Spleen (tissue), 11 donors: ENCODE measurements around the gene HHAT. TPM values are rescaled to one million over a fixed set of nuclear protein-coding genes. Genes with fewer than 3 reads are reported as not detected.
A peak's percentile ranks its signal among the peaks of the same experiment; 100 is the strongest.

Source experiments
- DNase-seq: peaks from one replicate; pipeline ENCODE4 v3.0.0-alpha.2; 2020
- H3K27ac ChIP-seq, 8 donors: fragments of 200-600 bp; sonication (generic) in 7 of 8; 1 replicate in 4 of 8; 2 replicates in 4 of 8; pipeline versions ENCODE4 v1.5.0 to v1.8.0; 2016 to 2021; ENCODE audit warnings: inconsistent platforms in 4 of 8, mild to moderate bottlenecking in 4 of 8, moderate library complexity in 1 of 8
- H3K27me3 ChIP-seq, 7 donors: fragments of 200-600 bp; sonication (generic) in 6 of 7; replicated peaks in 1 of 7; 1 replicate in 4 of 7; 2 replicates in 3 of 7; pipeline versions ENCODE4 v1.5.0 to v1.8.0; 2016 to 2021; ENCODE audit warnings: inconsistent platforms in 3 of 7, mild to moderate bottlenecking in 1 of 7
- H3K36me3 ChIP-seq, 6 donors: fragments of 200-600 bp; sonication (generic) in 5 of 6; 1 replicate in 4 of 6; 2 replicates in 2 of 6; pipeline versions ENCODE4 v1.5.0 to v1.8.0; 2016 to 2021; ENCODE audit warnings: inconsistent platforms in 2 of 6
- H3K4me1 ChIP-seq, 6 donors: fragments of 200-600 bp; sonication (generic) in 5 of 6; 1 replicate in 3 of 6; 2 replicates in 3 of 6; pipeline versions ENCODE4 v1.5.0 to v1.8.0; 2016 to 2021; ENCODE audit warnings: inconsistent platforms in 3 of 6
- H3K4me3 ChIP-seq, 8 donors: fragments of 200-600 bp; sonication (generic) in 7 of 8; 1 replicate in 4 of 8; 2 replicates in 4 of 8; pipeline versions ENCODE4 v1.5.0 to v1.8.0; 2016 to 2021; ENCODE audit warnings: inconsistent platforms in 4 of 8, mild to moderate bottlenecking in 4 of 8, moderate library complexity in 2 of 8
- H3K9me3 ChIP-seq, 8 donors: fragments of 200-600 bp; sonication (generic) in 7 of 8; 1 replicate in 4 of 8; 2 replicates in 4 of 8; pipeline versions ENCODE4 v1.5.0 to v1.8.0; 2016 to 2021; ENCODE audit warnings: inconsistent platforms in 4 of 8
- POLR2A ChIP-seq, 3 donors: fragments of 450-650 bp; IDR thresholded peaks; one replicate each; pipeline ENCODE4 v1.5.1; 2017; ENCODE audit warnings: antibody characterized with exemption in 3 of 3, mild to moderate bottlenecking in 1 of 3
- POLR2AphosphoS5 ChIP-seq, 3 donors: sonication (generic); formaldehyde crosslinking; IDR thresholded peaks; one replicate each; pipeline ENCODE4 v1.5.1; 2017; ENCODE audit warnings: antibody characterized with exemption in 3 of 3
- WGBS, 5 donors: extraction: QIAGEN DNeasy Blood & Tissue Kit in 3 of 5; methylation state at CpG; one replicate each; pipeline versions ENCODE4 v1.1.5 to v1.1.7; 2013 to 2018; 5-methylcytosine and 5-hydroxymethylcytosine counted together
- intact Hi-C: fragments of 100-400 bp; cut with DNase I; formaldehyde crosslinking; loops from one replicate; pipeline ENCODE4 v1.15.0; 2023; ENCODE audit warnings: low total_unique reads
- polyA plus RNA-seq, 3 donors: library from polyadenylated mRNA; stranded (reverse); fragments of 200-250 nt; gene quantifications; one replicate each; pipeline ENCODE4 v1.2.1, GENCODE V29; 2013
- total RNA-seq, 7 donors: library from RNA; depleted of rRNA in 3 of 7; stranded (reverse); fragments of >200 nt in 3 of 7; fragmentation: NEBNext Ultra II Directional in 4 of 7; extraction: Animal tissue kit (Norgen Biotek cat#: 25700) in 4 of 7; gene quantifications; one replicate each; pipeline versions ENCODE4 v1.1.0 to v1.2.1, GENCODE V29; 2016 to 2021
- TF ChIP-seq, protein P1 (sequence below), 11 experiments: fragments of 200-600 bp in 7 of 11; fragments of 450-650 bp in 4 of 11; sonication (generic) in 4 of 11; IDR thresholded peaks in 8 of 11; conservative IDR thresholded peaks in 3 of 11; 1 replicate in 7 of 11; 2 replicates in 4 of 11; pipeline versions ENCODE4 v1.4.0 to v1.8.0; 2016 to 2021; ENCODE audit warnings: antibody characterized with exemption in 11 of 11, inconsistent platforms in 4 of 11, mild to moderate bottlenecking in 1 of 11
- donor health status: healthy with polysubstance abuse.
- donor health status: DM: no; HTN: no; CAD: no; lungs with moderate emphysema.
- donor health status: DM: no; HTN: no; CAD: no.
- donor health status: Bipolar disorder and iron deficiency.
- donor health status: healthy.
- donor health status: DM: no; HTN: no; CAD: no.
- donor health status: DM: yes; HTN: yes; CAD: no.

The HHAT gene
- total and polyA plus RNA-seq, 10 donors = 1.3 to 8.8 (median 4.7) TPM

DNA sequence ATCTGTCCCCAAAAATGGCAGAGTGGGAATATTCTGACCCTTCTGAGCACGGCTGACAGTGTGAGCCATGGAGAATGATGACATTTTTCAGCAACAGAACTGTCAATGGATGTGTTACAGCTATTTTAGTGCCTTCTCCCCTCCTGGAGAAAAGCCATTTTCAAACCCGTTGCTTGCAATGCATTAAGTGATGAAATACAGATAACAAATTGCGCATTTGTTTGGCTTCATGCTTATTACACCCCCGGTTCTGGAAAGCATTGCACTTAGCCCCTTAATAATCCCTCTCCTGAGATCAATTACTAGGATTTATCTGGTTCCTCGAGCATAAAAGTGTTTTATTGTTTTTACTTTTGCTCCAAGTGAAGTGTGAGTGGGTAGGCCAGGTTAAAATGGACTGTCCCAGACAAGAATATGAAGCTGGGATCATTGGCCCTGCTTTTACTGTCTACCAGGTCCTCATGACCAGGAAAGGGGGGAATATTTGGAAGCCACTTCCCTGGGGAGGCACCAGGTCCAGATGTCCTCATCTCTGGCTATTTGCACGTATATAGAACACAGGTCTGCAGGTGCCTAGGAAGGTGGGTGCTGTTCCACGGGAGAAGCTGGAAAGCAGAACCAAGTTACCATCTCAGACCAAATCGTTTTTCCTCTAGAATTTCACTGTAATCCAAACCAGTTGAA, 37.5 kb upstream of the HHAT start:
- WGBS, 5 donors = 50 to 66% (median 64%) methylated on average over 8 of the region's 8 CpGs
- Histone ChIP-seq H3K4me1 (peaks cover 3 to 14% (median 12%) of the 10 kb centered on the region in 6 donors), H3K36me3 (no peaks in the 10 kb centered on the region), H3K27me3 (peaks cover 5 to 84% (median 25%) of the 10 kb centered on the region in 7 donors), H3K27ac (no peak overlapping the region), H3K9me3 (no peaks in the 10 kb centered on the region), H3K4me3 (no peak overlapping the region)
- no peak for DNase-seq
- no peak for TF ChIP-seq POLR2A (IDR thresholded peaks at IDR 0.05)
- TF ChIP-seq POLR2AphosphoS5 (IDR thresholded peaks at IDR 0.05) = no peak
- TF ChIP-seq, protein P1, sequence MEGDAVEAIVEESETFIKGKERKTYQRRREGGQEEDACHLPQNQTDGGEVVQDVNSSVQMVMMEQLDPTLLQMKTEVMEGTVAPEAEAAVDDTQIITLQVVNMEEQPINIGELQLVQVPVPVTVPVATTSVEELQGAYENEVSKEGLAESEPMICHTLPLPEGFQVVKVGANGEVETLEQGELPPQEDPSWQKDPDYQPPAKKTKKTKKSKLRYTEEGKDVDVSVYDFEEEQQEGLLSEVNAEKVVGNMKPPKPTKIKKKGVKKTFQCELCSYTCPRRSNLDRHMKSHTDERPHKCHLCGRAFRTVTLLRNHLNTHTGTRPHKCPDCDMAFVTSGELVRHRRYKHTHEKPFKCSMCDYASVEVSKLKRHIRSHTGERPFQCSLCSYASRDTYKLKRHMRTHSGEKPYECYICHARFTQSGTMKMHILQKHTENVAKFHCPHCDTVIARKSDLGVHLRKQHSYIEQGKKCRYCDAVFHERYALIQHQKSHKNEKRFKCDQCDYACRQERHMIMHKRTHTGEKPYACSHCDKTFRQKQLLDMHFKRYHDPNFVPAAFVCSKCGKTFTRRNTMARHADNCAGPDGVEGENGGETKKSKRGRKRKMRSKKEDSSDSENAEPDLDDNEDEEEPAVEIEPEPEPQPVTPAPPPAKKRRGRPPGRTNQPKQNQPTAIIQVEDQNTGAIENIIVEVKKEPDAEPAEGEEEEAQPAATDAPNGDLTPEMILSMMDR (IDR thresholded peaks at IDR 0.05 in 8 of 11, conservative IDR thresholded peaks at IDR 0.05 in 3 of 11) = no peak
- intact Hi-C loops = no loop called here

GRCh38 chr1:210291786-210292230, 36.9 kb upstream of the HHAT start:
- peak overlapping the region in 5 of 8 donors; percentile 9 to 61 (median 27) for H3K4me3 ChIP-seq
- peaks cover 5 to 78% (median 25%) of the 10 kb centered on the region in 7 donors for H3K27me3 ChIP-seq
- no peaks in the 10 kb centered on the region for H3K36me3 ChIP-seq
- no peak overlapping the region for H3K27ac ChIP-seq
- TF ChIP-seq POLR2A (IDR thresholded peaks at IDR 0.05) = no peak
- TF ChIP-seq, protein P1 (IDR thresholded peaks at IDR 0.05 in 8 of 11, conservative IDR thresholded peaks at IDR 0.05 in 3 of 11) = no peak
- TF ChIP-seq POLR2AphosphoS5 (IDR thresholded peaks at IDR 0.05) = no peak
- no peak for DNase-seq
- intact Hi-C loops = no loop called here
- no peaks in the 10 kb centered on the region for H3K9me3 ChIP-seq
- 10 to 26% (median 13%) methylated on average over 8 to 9 of the region's 9 CpGs for WGBS, 5 donors
- peaks cover 3 to 14% (median 12%) of the 10 kb centered on the region in 6 donors for H3K4me1 ChIP-seq

- no peaks in the 10 kb centered on the region for H3K9me3 ChIP-seq
- peak; percentile 78 for DNase-seq
- H3K4me1 ChIP-seq = peaks cover 3 to 14% (median 12%) of the 10 kb centered on the region in 6 donors
- peaks cover 5 to 75% (median 25%) of the 10 kb centered on the region in 7 donors for H3K27me3 ChIP-seq
- TF ChIP-seq POLR2AphosphoS5 (IDR thresholded peaks at IDR 0.05) = no peak
- TF ChIP-seq, protein P1 (IDR thresholded peaks at IDR 0.05 in 8 of 11, conservative IDR thresholded peaks at IDR 0.05 in 3 of 11) = peak in 3 of 11 experiments; percentile 20 to 33 (median 20)
- peak overlapping the region in 7 of 8 donors; percentile 9 to 61 (median 26) for H3K4me3 ChIP-seq
- no peak overlapping the region for H3K27ac ChIP-seq
- 3 to 4% (median 3%) methylated on average over 38 to 56 of the region's 56 CpGs for WGBS, 5 donors
- intact Hi-C loops = no loop called here
- H3K36me3 ChIP-seq = no peaks in the 10 kb centered on the region
Measured at GRCh38 chr1:210292231-210292871, 36.4 kb upstream of the HHAT start.

DNA sequence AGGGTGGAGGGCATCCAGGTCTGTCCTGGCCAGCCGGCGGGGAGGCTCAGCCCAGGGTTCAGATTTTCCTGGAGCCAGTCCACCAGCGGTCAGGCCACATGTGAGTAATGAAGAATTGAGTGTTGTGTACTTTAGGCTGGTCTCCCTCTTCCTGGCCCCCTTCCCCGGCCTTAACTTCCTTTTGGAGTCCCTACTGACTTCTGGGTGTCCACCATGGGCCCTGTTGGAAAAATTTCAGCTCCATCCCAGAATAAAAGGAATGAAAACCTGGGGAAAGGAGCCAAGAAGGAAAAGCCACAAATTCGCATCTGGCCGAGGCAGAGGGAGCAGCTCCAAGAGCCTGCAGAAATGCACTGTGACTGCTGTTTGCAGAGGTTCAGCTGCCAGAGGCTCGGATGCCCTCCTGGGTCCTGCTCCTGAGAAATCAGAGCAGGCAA, 35.5 kb upstream of the HHAT start:
- WGBS, 5 donors = 76 to 89% (median 84%) methylated on average over 7 of the region's 7 CpGs
- TF ChIP-seq POLR2AphosphoS5 (IDR thresholded peaks at IDR 0.05) (no peak), POLR2A (IDR thresholded peaks at IDR 0.05) (no peak)
- TF ChIP-seq, protein P1 (IDR thresholded peaks at IDR 0.05 in 8 of 11, conservative IDR thresholded peaks at IDR 0.05 in 3 of 11) = no peak
- intact Hi-C loops = no loop called here
- Histone ChIP-seq H3K36me3 (no peaks in the 10 kb centered on the region), H3K9me3 (no peaks in the 10 kb centered on the region), H3K4me3 (no peak overlapping the region), H3K27ac (no peak overlapping the region), H3K4me1 (peaks cover 3 to 14% (median 12%) of the 10 kb centered on the region in 6 donors), H3K27me3 (peaks cover 5 to 72% (median 25%) of the 10 kb centered on the region in 7 donors)
- no peak for DNase-seq
